HG03432 (cell line): Measurements from ENCODE around the gene CAMK1D.

Source experiments
- ATAC-seq: cut with Tn5 transposase; IDR thresholded peaks from one replicate; pipeline ENCODE4 v1.9.1; 2021; ENCODE audit warnings: mild to moderate bottlenecking, moderate library complexity; ENCODE audit not compliant: unreplicated experiment

CAMK1D gene

GRCh38 chr10:12510984-12511383, 161.6 kb downstream of the CAMK1D start:
- ATAC-seq: no peak

GRCh38 chr10:12511651-12512050, 162.3 kb downstream of the CAMK1D start:
- ATAC-seq: no peak

GRCh38 chr10:12512332-12513002, 163.1 kb downstream of the CAMK1D start:
- ATAC-seq: no peak

DNA sequence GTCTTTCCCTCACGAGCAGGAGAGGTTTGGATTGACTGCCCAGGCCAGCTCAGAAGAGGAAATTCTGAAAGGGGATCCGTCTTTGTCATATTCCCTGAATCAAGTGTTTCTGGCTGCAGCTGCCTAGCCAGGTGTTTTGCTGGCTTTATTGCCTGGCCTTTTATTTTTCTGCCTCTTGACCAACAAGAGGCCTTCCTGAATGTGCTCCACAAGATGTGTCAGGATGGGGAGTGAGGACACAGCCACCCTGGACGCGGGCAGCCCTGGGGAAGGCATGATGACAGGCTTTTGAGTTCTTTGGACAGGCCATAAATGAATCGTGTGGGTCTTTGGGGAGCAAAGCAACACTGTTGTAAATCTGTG, 163.6 kb downstream of the CAMK1D start:
- ATAC-seq: no peak

GRCh38 chr10:12513775-12514673, 164.7 kb downstream of the CAMK1D start:
- no peak for ATAC-seq

DNA sequence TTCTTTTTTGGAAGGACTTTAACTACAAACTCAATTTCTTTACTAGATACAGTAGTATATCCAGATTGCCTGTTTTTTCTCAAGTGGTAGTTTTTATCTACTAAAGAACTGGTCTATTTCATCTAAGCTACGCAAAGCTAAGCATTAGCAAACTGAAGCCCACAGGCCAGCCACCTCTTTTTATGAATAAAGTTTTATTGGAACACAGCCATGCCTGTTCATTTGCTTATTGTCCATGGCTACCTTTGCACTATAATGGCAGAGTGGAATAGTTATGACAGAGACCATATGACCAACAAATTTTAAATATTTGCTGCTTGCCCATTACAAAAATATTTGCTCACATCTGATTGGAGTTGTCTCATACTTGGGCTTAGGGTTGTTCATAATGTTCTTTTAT, 168.7 kb downstream of the CAMK1D start:
- ATAC-seq: no peak

GRCh38 chr10:12521423-12521822, 172.1 kb downstream of the CAMK1D start:
- no peak for ATAC-seq

DNA sequence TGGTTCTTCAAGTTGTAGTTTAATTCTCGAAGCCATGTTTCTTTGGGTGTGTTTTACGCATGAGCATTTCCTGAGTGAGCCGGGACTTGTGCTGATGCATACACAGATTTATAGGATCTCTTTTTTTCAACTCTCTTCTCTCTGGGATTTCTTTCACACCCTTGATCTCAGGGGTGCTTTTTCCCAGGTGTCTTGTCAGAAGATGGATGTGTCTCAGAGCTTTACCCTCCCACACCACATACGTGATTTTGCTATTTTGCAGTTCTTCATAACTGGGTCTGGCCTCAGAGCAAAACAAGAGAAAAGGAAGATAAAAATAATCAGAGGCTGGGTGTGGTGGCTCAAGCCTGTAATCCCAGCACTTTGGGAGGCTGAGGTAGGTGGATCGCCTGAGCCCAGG, 177.0 kb downstream of the CAMK1D start:
- no peak for ATAC-seq

DNA sequence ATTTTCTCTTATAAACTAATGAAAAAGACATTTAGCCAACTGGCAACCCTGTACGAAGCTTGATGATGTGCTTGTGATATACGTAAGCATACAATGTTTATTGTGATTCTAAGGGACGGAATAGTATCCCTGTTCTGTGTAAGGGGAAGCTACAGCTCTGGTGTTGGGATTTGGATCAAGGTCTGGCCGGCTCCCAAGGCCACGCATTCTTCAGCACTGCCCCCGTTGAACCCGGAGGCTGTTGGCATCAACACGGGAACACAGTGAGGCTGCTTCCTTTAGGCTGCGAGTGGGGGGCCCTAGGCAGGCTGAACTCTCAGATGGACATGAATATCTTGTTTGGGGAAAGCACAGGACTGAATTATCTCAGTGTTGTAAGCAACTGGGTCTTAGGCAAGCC, 180.6 kb downstream of the CAMK1D start:
- ATAC-seq: no peak

- ATAC-seq: no peak
Measured at GRCh38 chr10:12531305-12532220, 182.2 kb downstream of the CAMK1D start.

DNA sequence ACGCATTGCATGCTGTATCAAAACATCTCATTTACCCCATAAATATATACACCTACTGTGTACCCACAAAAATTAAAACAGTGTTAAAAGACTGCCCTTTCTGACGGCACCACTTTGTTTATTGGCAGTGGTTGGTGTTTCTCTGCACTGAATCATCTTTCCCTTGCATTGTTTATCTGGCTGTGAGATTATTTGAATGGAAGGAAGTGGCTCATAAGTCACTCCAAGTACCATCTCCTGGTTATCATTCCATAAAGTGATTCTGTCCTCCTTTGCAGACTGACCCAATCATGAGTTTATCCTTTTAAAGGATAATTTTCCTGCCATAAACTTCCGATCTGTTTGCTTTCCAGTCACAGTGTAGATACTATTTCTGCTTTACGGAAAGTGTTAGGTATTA, 183.8 kb downstream of the CAMK1D start:
- no peak for ATAC-seq

- no peak for ATAC-seq
Measured at GRCh38 chr10:12533723-12534122, 184.4 kb downstream of the CAMK1D start.

DNA sequence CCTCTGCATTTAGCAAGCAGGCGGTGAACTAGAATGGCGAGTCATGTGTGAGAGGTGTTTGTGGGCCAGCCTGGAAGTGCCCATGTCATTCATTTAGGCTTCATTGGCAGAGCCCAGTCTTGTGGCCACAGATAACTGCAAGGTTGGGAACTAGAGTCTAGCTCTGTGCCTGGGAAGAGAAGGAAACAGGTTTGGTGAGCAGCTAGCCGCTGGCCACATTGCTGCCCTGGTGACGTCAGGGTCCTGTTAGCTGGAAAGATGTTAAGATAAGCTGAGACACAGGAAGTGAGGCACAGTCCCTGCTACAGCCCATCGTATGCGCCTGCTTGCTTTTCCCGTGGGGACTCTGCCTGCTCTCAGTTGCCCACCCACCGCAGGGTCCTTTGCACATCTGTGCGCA, 185.5 kb downstream of the CAMK1D start:
- ATAC-seq: no peak

GRCh38 chr10:12535656-12536055, 186.3 kb downstream of the CAMK1D start:
- no peak for ATAC-seq

DNA sequence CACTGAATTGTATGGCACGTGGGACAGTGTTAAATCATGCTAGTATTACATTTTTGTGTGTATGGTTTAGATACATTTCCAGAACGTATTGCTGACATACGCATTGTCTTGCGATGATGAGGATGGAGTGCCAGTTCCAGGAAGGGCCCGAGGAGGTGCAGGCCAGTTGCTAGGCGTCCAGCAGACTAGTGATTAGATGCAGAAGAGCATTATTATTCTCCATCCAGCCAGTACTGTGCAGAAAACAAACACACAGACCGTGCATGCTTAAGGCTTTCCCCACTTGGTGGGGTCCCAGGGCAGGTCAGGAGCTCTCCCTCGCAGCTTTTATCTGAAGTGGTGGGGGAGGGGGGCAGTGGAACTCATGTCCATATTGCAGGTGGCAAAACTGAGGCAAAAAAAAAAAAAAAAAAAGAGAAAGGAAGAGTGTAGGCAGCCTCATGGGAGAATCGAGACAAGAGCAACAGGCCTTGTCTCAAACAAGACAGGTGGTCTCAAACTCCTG, 189.2 kb downstream of the CAMK1D start:
- ATAC-seq: no peak

DNA sequence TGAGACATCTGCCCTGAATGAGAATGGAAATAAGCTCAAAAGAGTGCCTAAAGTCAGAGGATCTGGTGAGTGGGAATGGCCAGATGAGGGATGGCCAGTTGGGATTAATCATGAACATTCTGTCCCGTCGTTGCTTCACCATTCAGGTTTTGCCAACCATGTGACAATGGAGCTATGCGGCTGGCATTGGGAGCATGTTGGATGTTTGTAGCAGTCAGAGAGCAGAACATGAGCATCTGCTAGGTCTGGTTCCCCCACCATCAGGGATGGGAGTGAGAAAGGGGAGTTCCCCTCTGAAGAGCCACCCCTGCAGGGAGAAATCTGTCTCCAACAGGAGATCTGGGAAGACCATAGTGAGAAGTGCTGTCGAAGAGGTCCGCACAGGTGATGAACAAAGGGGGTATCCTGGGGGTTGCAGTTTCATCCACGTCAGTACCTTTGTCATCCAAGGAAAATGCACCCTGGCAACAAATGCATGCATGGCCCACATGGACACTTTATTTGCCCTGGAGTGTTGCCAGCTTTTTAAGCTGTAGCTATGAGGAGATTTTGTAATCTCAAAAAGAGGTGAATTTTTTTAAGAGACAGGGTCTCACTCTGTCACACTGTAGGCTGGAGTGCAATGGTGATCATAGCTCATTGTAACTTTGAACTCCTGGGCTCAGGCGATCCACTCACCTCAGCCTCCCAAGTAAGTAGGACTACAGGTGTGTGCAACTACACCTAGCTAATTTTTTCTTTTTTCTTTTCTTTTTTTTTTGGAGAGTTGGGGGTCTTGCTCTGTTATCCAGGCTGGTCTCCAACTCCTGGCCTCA, 190.2 kb downstream of the CAMK1D start:
- ATAC-seq: no peak

DNA sequence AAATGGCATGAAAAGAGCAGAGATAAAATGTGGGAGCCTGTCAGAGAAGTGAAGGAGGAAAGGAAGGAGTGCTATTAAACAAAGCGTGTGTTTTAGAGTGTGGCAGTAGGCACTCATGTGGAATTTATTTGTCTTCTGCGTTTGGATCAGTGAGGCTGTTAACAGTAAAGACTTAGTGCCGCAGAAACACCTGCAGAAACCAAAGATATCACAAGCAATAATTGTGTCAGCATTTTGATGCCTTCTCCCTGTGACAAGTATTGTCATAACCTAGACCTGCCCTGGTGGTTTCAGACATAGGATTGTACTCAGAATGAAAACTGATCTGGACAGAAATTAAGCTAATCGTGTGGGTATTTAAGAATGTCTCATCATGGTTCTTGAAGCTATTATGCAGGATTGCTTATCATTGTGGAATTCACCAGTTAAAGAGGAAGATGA, 191.0 kb downstream of the CAMK1D start:
- ATAC-seq: no peak

DNA sequence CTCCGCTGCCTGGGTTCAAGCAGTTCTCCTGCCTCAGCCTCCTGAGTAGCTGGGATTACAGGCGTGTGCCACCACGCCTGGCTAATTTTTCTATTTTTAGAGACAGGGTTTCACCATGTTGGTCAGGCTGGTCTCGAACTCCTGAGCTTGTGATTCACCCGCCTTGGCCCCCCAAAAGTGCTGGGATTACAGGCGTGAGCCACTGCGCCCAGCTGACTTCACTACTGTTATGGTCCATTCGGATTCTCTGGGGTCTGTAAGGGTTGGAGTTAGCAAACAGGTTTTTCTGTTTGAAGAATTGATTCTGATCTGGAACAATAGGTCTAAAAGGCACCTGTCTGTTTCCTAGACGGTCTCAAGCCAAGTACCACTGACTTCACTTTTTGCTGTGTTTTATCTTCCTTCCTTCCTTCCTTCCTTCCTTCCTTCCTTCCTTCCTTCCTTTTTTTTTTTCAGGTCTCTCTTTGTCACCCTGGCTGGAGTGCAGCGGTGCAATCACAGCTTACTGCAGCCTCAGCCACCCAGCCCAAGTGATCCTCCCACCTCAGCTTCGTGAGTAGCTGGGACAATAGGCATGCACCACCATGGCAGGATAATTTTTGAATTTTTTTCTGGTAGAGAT, 192.2 kb downstream of the CAMK1D start:
- no peak for ATAC-seq

DNA sequence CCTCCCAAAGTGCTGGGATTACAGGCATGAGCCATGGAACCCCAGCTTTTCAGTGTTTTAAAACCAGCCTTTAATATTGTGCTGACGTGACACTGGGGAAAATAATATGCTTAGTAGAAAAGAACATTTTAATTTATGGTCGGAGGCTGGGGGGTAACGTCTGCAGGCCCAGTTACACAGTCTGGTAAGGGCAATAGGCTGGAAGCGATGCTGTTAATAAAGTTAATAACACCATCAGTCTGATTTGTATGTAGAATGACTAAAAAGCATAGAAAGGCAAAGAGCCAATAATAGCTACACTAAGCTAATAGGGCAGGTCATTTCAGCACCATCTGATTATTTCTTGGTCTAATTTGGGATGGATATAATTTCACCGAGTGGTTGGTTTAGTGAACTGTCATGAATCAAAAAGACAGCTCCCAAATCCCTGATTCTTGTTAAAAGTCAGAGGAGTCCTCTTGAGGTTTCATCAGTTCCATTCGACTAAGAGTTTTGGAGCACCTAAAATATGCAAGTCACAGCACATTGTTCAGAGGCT, 192.9 kb downstream of the CAMK1D start:
- no peak for ATAC-seq

DNA sequence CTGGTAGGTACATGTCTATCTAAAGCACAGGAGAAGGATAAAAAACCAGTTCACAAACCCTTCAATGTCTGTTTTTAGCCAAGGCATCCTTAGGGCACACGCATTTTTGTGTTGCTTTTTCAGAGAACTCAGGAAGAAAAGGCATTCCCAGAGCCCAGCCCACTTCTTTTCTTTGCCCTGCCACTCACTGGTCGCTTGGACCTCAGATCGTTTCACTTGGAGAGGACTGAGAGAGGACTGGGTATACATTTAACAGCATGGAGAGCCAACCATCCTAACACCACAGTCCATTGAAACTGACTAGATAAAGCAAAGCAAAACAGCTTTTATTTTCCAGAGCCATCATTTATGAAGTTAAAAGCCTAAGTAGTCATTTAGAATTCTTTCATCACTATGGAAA, 194.2 kb downstream of the CAMK1D start:
- ATAC-seq: no peak
